ENCODE data around the gene SCAF8. TPM values are rescaled to one million over a fixed set of nuclear protein-coding genes. Genes with fewer than 3 reads are reported as not detected.

Gene SCAF8
- polyA plus RNA-seq, 2 donors: 9.1 to 10.2 TPM

- no peak overlapping the region for H3K27ac ChIP-seq (ENCODE audit: low read depth in 2 of 2, low read length in 1 of 2)
- WGBS, 2 donors: 76 to 85% methylated on average over 5 of the region's 5 CpGs
Observed at GRCh38 chr6:154815938-154816820, 83.0 kb downstream of the SCAF8 start.

DNA sequence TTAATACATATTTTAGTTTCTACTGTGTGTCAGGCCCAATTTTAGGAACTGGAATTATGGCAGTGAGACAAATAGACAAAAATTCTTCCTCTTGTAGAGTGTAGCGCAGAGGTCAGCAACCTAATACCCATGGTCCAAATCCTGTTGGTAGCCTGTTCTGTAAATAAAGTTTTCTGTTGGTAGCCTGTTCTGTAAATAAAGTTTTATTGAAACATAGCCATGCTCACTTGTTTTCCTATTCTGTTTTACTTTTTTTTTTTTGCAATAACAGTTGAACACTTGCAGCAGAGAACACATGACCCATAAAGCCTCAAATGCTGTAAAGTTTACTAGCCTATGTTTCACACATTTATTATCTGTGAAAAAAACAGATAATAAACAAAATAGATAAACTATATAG, 87.9 kb downstream of the SCAF8 start:
- H3K4me1 ChIP-seq (ENCODE audit: control insufficient read depth in 2 of 2, insufficient read depth in 2 of 2, low read length in 1 of 2): no peaks in the 10 kb centered on the region
- no peak overlapping the region for H3K27ac ChIP-seq (ENCODE audit: low read depth in 2 of 2, low read length in 1 of 2)
- 97 to 100% methylated on average over 1 of the region's 1 CpG for WGBS, 2 donors
- H3K36me3 ChIP-seq (ENCODE audit: control insufficient read depth in 2 of 2, insufficient read depth in 2 of 2, low read length in 1 of 2): peaks cover 0 to 8% of the 10 kb centered on the region in 2 donors
- H3K9me3 ChIP-seq (ENCODE audit: control insufficient read depth in 2 of 2, insufficient read depth in 1 of 2, low read depth in 1 of 2, low read length in 1 of 2): no peaks in the 10 kb centered on the region
- H3K4me3 ChIP-seq (ENCODE audit: low read depth in 1 of 2, low read length in 2 of 2): no peak overlapping the region
- H3K27me3 ChIP-seq (ENCODE audit: control insufficient read depth in 1 of 2, insufficient read depth in 2 of 2, low read length in 2 of 2): no peaks in the 10 kb centered on the region

More at GRCh38 chr6:154815938-154816820, 83.0 kb downstream of the SCAF8 start:
- peaks cover 2 to 10% of the 10 kb centered on the region in 2 donors for H3K36me3 ChIP-seq (ENCODE audit: control insufficient read depth in 2 of 2, insufficient read depth in 2 of 2, low read length in 1 of 2)
- no peak overlapping the region for H3K4me3 ChIP-seq (ENCODE audit: low read depth in 1 of 2, low read length in 2 of 2)
- no peaks in the 10 kb centered on the region for H3K4me1 ChIP-seq (ENCODE audit: control insufficient read depth in 2 of 2, insufficient read depth in 2 of 2, low read length in 1 of 2)
- no peaks in the 10 kb centered on the region for H3K27me3 ChIP-seq (ENCODE audit: control insufficient read depth in 1 of 2, insufficient read depth in 2 of 2, low read length in 2 of 2)
- no peaks in the 10 kb centered on the region for H3K9me3 ChIP-seq (ENCODE audit: control insufficient read depth in 2 of 2, insufficient read depth in 1 of 2, low read depth in 1 of 2, low read length in 1 of 2)

- 89 to 94% methylated on average over 2 of the region's 2 CpGs for WGBS, 2 donors
- Histone ChIP-seq H3K4me3 (ENCODE audit: low read depth in 1 of 2, low read length in 2 of 2) (no peak overlapping the region), H3K27ac (ENCODE audit: low read depth in 2 of 2, low read length in 1 of 2) (no peak overlapping the region), H3K36me3 (ENCODE audit: control insufficient read depth in 2 of 2, insufficient read depth in 2 of 2, low read length in 1 of 2) (peaks cover 0 to 8% of the 10 kb centered on the region in 2 donors), H3K4me1 (ENCODE audit: control insufficient read depth in 2 of 2, insufficient read depth in 2 of 2, low read length in 1 of 2) (no peaks in the 10 kb centered on the region), H3K9me3 (ENCODE audit: control insufficient read depth in 2 of 2, insufficient read depth in 1 of 2, low read depth in 1 of 2, low read length in 1 of 2) (no peaks in the 10 kb centered on the region), H3K27me3 (ENCODE audit: control insufficient read depth in 1 of 2, insufficient read depth in 2 of 2, low read length in 2 of 2) (no peaks in the 10 kb centered on the region)
Observed at GRCh38 chr6:154821638-154822037, 88.4 kb downstream of the SCAF8 start.

DNA sequence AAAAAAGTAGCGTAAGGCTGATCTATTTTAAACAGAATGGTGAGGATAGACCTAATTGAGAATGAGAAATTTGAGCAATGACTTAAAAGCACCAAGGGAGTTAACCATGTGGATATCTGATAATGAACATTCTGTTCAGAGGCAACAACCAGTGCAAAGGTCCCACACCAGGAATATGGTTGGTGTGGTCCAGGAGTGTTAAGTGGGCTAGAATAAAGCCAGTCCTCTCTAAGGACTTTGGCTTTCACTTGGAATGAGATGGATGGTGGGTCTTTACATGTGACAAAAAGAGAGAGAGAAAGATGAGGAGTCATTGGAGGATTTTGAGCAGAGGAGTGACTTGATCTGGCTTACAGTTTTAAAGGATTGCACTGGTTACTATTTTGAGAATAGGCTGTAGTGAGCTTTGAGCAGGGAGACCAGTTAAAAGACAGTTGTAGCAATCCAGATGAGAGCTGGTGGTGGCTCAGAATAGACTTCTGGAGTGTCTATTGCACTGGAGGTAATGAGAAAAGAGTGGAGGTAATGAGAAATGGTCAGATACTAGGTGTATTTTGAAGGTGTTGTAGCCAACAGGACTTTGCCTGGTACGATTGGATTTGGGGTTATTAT, 89.8 kb downstream of the SCAF8 start:
- Histone ChIP-seq H3K9me3 (ENCODE audit: control insufficient read depth in 2 of 2, insufficient read depth in 1 of 2, low read depth in 1 of 2, low read length in 1 of 2) (no peaks in the 10 kb centered on the region), H3K36me3 (ENCODE audit: control insufficient read depth in 2 of 2, insufficient read depth in 2 of 2, low read length in 1 of 2) (peaks cover 0 to 6% of the 10 kb centered on the region in 2 donors), H3K27me3 (ENCODE audit: control insufficient read depth in 1 of 2, insufficient read depth in 2 of 2, low read length in 2 of 2) (no peaks in the 10 kb centered on the region), H3K4me3 (ENCODE audit: low read depth in 1 of 2, low read length in 2 of 2) (no peak overlapping the region), H3K27ac (ENCODE audit: low read depth in 2 of 2, low read length in 1 of 2) (no peak overlapping the region), H3K4me1 (ENCODE audit: control insufficient read depth in 2 of 2, insufficient read depth in 2 of 2, low read length in 1 of 2) (no peaks in the 10 kb centered on the region)
- WGBS, 2 donors: 90 to 94% methylated on average over 2 of the region's 2 CpGs

GRCh38 chr6:154824076-154824475, 90.9 kb downstream of the SCAF8 start:
- no peaks in the 10 kb centered on the region for H3K4me1 ChIP-seq (ENCODE audit: control insufficient read depth in 2 of 2, insufficient read depth in 2 of 2, low read length in 1 of 2)
- H3K27me3 ChIP-seq (ENCODE audit: control insufficient read depth in 1 of 2, insufficient read depth in 2 of 2, low read length in 2 of 2): no peaks in the 10 kb centered on the region
- no peaks in the 10 kb centered on the region for H3K9me3 ChIP-seq (ENCODE audit: control insufficient read depth in 2 of 2, insufficient read depth in 1 of 2, low read depth in 1 of 2, low read length in 1 of 2)
- H3K27ac ChIP-seq (ENCODE audit: low read depth in 2 of 2, low read length in 1 of 2): no peak overlapping the region
- peaks cover 0 to 6% of the 10 kb centered on the region in 2 donors for H3K36me3 ChIP-seq (ENCODE audit: control insufficient read depth in 2 of 2, insufficient read depth in 2 of 2, low read length in 1 of 2)
- WGBS, 2 donors: 22 to 29% methylated on average over 4 of the region's 4 CpGs
- no peak overlapping the region for H3K4me3 ChIP-seq (ENCODE audit: low read depth in 1 of 2, low read length in 2 of 2)

DNA sequence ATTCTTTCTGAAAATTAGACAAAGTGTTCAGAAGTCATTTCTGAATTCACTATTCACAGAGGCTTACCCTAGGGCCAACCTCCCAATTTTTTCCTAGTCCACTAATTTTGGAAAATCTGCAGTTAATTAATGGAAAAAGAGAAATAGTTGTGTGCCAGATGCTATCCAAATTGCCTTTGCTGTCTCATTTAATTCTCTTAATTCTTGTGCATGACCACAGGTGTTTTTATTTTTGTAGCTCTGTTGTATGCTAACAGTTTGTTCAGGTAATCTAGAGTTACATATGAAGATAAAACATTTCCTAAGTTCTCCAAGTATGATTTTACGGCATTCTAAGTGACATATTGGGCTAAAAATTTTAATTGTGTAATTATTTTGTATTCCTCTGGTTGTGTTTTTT, 96.8 kb downstream of the SCAF8 start:
- 93 to 99% methylated on average over 1 of the region's 1 CpG for WGBS, 2 donors
- Histone ChIP-seq H3K9me3 (ENCODE audit: control insufficient read depth in 2 of 2, insufficient read depth in 1 of 2, low read depth in 1 of 2, low read length in 1 of 2) (no peaks in the 10 kb centered on the region), H3K27me3 (ENCODE audit: control insufficient read depth in 1 of 2, insufficient read depth in 2 of 2, low read length in 2 of 2) (no peaks in the 10 kb centered on the region), H3K27ac (ENCODE audit: low read depth in 2 of 2, low read length in 1 of 2) (no peak overlapping the region), H3K4me3 (ENCODE audit: low read depth in 1 of 2, low read length in 2 of 2) (no peak overlapping the region), H3K36me3 (ENCODE audit: control insufficient read depth in 2 of 2, insufficient read depth in 2 of 2, low read length in 1 of 2) (peaks cover 2 to 12% of the 10 kb centered on the region in 2 donors), H3K4me1 (ENCODE audit: control insufficient read depth in 2 of 2, insufficient read depth in 2 of 2, low read length in 1 of 2) (no peaks in the 10 kb centered on the region)

DNA sequence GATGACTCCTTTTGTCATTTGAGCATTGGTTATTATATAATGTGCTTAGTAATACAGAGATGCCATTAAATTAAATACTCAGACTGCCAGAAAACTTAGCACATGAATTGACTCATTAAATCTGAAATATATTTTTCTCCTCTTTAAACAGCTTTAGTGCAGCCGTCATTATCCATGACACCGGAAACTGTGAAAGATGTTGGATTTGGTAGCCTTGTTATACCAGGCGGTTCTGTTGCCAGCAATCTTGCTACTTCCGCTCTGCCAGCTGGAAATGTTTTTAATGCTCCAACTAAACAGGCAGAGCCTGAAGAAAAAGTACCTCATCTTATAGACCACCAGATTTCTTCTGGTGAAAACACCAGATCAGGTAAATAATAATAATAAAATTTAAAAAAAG, 97.6 kb downstream of the SCAF8 start:
- Histone ChIP-seq H3K27me3 (ENCODE audit: control insufficient read depth in 1 of 2, insufficient read depth in 2 of 2, low read length in 2 of 2) (no peaks in the 10 kb centered on the region), H3K36me3 (ENCODE audit: control insufficient read depth in 2 of 2, insufficient read depth in 2 of 2, low read length in 1 of 2) (peaks cover 2 to 12% of the 10 kb centered on the region in 2 donors), H3K4me3 (ENCODE audit: low read depth in 1 of 2, low read length in 2 of 2) (no peak overlapping the region), H3K9me3 (ENCODE audit: control insufficient read depth in 2 of 2, insufficient read depth in 1 of 2, low read depth in 1 of 2, low read length in 1 of 2) (no peaks in the 10 kb centered on the region), H3K27ac (ENCODE audit: low read depth in 2 of 2, low read length in 1 of 2) (no peak overlapping the region), H3K4me1 (ENCODE audit: control insufficient read depth in 2 of 2, insufficient read depth in 2 of 2, low read length in 1 of 2) (no peaks in the 10 kb centered on the region)
- 88 to 93% methylated on average over 4 of the region's 4 CpGs for WGBS, 2 donors

DNA sequence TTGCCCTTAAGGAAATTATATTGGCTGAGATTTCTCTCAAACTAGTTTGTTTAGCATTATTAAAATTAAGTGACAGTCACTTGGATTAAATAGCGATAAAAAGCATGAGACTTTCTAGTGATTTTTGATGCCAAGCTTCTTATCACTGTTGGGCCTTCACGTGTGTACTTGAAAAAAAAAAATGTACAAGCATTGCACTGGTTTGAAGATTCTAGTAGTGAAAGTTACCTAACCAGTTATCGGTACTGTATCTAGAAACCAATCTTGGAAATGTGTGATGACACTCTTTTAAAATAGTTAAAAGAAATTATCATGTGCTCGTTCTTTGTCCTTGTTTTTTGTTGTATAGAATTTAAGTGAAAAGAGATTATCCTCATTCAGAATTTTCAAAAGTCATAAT, 102.1 kb downstream of the SCAF8 start:
- no peak overlapping the region for H3K4me3 ChIP-seq (ENCODE audit: low read depth in 1 of 2, low read length in 2 of 2)
- WGBS, 2 donors: 55 to 60% methylated on average over 4 of the region's 4 CpGs
- H3K27me3 ChIP-seq (ENCODE audit: control insufficient read depth in 1 of 2, insufficient read depth in 2 of 2, low read length in 2 of 2): no peaks in the 10 kb centered on the region
- H3K27ac ChIP-seq (ENCODE audit: low read depth in 2 of 2, low read length in 1 of 2): no peak overlapping the region
- H3K36me3 ChIP-seq (ENCODE audit: control insufficient read depth in 2 of 2, insufficient read depth in 2 of 2, low read length in 1 of 2): peaks cover 2 to 12% of the 10 kb centered on the region in 2 donors
- no peaks in the 10 kb centered on the region for H3K9me3 ChIP-seq (ENCODE audit: control insufficient read depth in 2 of 2, insufficient read depth in 1 of 2, low read depth in 1 of 2, low read length in 1 of 2)
- H3K4me1 ChIP-seq (ENCODE audit: control insufficient read depth in 2 of 2, insufficient read depth in 2 of 2, low read length in 1 of 2): no peaks in the 10 kb centered on the region

GRCh38 chr6:154839546-154839945, 106.3 kb downstream of the SCAF8 start:
- H3K27me3 ChIP-seq (ENCODE audit: control insufficient read depth in 1 of 2, insufficient read depth in 2 of 2, low read length in 2 of 2): no peaks in the 10 kb centered on the region
- no peaks in the 10 kb centered on the region for H3K36me3 ChIP-seq (ENCODE audit: control insufficient read depth in 2 of 2, insufficient read depth in 2 of 2, low read length in 1 of 2)
- WGBS, 2 donors: 96 to 97% methylated on average over 6 of the region's 6 CpGs
- H3K4me1 ChIP-seq (ENCODE audit: control insufficient read depth in 2 of 2, insufficient read depth in 2 of 2, low read length in 1 of 2): no peaks in the 10 kb centered on the region
- no peaks in the 10 kb centered on the region for H3K9me3 ChIP-seq (ENCODE audit: control insufficient read depth in 2 of 2, insufficient read depth in 1 of 2, low read depth in 1 of 2, low read length in 1 of 2)
- no peak overlapping the region for H3K27ac ChIP-seq (ENCODE audit: low read depth in 2 of 2, low read length in 1 of 2)
- no peak overlapping the region for H3K4me3 ChIP-seq (ENCODE audit: low read depth in 1 of 2, low read length in 2 of 2)

Measured in esophagus (tissue), 2 donors.